ENCODE results near the gene CD86. TPM values are rescaled to one million over a fixed set of nuclear protein-coding genes. Genes with fewer than 3 reads are reported as not detected.

Gene CD86
- total and polyA plus RNA-seq, 2 of the 8 experiments (the other 6 are each of a cell fraction or from before 2014, with no cell fraction given) = 0.12 to 0.30 TPM

DNA sequence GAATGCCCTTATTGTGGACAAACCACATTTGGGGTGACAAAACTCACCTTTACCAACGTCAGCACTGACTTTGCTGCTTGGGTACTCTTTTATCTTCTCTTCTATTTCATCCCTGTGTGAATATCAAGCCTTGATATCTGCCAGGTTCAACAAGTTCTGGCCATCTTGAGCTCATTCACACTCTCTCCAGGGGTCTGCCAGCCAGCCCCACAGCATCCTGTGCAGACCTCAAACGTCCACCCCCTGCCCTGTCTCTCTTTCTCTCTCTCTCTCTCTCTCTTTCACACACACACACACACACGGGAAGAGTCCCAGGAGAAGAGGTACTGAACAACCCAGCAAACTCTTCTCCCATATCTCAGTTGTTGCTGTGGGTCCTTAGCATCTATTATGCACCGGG, 43.8 kb upstream of the CD86 start (continued):
- TF ChIP-seq EP300 (IDR thresholded peaks at IDR 0.05; ENCODE audit: borderline replicate concordance in 1 of 2, low read depth in 2 of 2, low read length in 2 of 2) (no peak), TEAD4 (IDR thresholded peaks at IDR 0.05; ENCODE audit: low read depth, low read length) (no peak), POLR2AphosphoS5 (IDR thresholded peaks at IDR 0.05; ENCODE audit: low read depth, low read length) (no peak), SP2 (IDR thresholded peaks at IDR 0.05; ENCODE audit: low read length) (no peak), CHD2 (IDR thresholded peaks at IDR 0.05; ENCODE audit: low read length) (no peak)
